ENCODE results near the gene PFKM. TPM values are rescaled to one million over a fixed set of nuclear protein-coding genes. Genes with fewer than 3 reads are reported as not detected.
"Not testable (repeated sequence)": the region's sequence is repeated elsewhere in the genome, so short reads cannot be mapped to it uniquely, and the experiment has no call there.

The PFKM gene
- total RNA-seq, 3 donors from 2014 or later = 66.0 to 79.0 (median 70.7) TPM

DNA sequence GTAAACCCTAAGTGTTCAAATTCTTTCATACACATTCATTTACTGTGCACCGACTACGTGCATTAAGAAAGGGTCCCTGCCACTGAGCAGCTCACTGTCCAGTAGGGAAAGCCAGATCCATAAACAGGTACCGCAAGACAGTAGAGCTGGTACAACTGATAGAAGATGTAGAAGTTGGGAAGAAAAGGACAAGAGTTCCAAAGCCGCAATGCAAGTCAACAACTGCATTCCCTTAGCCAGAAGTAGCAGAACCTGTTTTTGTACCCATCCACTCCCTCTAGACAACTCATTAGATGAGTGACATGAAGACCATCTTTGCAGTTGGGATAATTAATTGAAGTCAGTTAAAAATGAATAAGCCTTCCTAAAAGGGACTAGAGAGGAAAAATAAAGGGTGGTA lies 14.6 kb upstream of the PFKM start:
- ATAC-seq = no peak
- Mint-ChIP-seq H3K4me1 (ENCODE audit: low read depth) (peaks cover 47% of the 10 kb centered on the region), H3K27me3 (ENCODE audit: low read depth) (no peaks in the 10 kb centered on the region), H3K36me3 (ENCODE audit: insufficient read depth) (peaks cover 2% of the 10 kb centered on the region), H3K4me3 (peak overlapping the region; percentile 87), H3K9me3 (no peaks in the 10 kb centered on the region)
- no peak for DNase-seq

DNA sequence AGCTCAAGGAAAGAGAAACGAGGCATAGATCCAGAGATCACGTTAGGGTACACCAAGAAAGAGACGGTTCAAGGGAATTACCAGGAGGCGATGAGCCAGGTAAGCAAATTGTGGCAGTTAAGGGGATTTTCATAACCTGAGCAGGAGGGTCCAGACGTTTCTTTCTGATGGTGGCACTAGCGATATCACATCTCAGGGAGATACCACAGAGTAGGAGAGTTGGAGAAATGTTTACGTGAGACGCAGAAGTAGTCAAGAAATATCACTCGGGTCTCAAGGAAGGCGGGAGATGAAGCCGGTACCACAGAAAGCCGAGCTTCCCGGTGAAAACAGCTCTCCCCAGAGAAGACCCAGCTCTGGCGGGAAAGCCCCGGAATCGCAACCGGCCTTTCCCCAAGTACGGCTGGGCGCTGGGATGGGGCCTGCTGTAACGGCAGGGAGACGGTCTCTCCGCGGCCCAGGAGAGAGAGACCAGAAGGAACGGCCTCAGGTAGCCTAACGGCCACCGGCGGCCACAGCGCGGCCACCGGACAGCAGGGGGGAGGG lies 13.8 kb upstream of the PFKM start:
- Mint-ChIP-seq H3K4me3 (peak overlapping the region; percentile 87), H3K36me3 (ENCODE audit: insufficient read depth) (no peaks in the 10 kb centered on the region), H3K9me3 (no peaks in the 10 kb centered on the region), H3K27me3 (ENCODE audit: low read depth) (no peaks in the 10 kb centered on the region), H3K4me1 (ENCODE audit: low read depth) (peaks cover 48% of the 10 kb centered on the region)
- peak; percentile 52 to 56 for ATAC-seq
- DNase-seq = peak; percentile 40

DNA sequence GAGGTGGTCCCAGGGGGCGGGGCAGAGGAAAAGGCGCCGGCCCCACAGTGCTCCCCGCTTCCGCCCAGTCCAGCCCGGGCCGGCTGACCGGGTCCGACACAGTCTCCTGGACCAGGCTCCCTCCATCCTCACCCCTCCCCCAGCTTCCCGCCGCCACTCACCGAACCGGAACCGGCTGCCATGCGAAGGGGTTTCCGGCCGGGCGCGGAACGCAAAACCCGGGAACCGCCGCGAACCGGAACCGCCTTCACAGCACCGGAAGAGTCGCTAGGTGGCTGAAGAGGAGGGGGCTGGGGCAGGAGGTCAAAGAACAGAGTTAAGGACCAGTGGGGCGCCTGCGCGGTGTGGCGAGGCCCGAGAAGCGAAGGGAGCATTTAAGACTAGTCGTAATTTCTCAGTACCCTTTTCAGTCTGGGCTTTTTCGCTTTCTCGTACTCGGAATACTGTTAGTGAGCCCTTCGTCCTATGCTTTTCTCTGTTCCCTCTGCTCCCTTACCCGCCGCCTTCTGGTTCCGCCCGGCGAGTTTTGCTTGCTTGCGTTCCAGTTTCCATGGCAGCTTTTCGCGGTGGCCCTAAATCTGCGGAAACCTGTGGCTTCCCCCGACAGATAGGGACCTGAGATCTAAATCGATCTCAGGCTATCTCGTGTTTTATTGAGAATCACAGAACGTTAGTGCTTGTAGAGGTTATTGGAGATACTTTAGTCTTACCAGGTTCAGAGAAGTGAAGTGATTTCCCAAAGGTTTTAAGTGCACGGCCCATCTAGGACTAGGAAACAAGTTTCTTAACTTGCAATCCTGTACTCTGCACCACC lies 13.1 kb upstream of the PFKM start, which contains the start of gene SENP1:
Gene SENP1 (minus strand): TSS at position 213 of the 814 bp plus-strand sequence. CDS start 4,607 bp downstream, outside the sequence.
- ATAC-seq (peak; percentile 88), DNase-seq (peak; percentile 84)
- Mint-ChIP-seq H3K4me1 (ENCODE audit: low read depth) (peaks cover 48% of the 10 kb centered on the region), H3K36me3 (ENCODE audit: insufficient read depth) (no peaks in the 10 kb centered on the region), H3K9me3 (no peaks in the 10 kb centered on the region), H3K27me3 (ENCODE audit: low read depth) (no peaks in the 10 kb centered on the region), H3K4me3 (peak within 1 kb of the TSS; percentile 87)

DNA sequence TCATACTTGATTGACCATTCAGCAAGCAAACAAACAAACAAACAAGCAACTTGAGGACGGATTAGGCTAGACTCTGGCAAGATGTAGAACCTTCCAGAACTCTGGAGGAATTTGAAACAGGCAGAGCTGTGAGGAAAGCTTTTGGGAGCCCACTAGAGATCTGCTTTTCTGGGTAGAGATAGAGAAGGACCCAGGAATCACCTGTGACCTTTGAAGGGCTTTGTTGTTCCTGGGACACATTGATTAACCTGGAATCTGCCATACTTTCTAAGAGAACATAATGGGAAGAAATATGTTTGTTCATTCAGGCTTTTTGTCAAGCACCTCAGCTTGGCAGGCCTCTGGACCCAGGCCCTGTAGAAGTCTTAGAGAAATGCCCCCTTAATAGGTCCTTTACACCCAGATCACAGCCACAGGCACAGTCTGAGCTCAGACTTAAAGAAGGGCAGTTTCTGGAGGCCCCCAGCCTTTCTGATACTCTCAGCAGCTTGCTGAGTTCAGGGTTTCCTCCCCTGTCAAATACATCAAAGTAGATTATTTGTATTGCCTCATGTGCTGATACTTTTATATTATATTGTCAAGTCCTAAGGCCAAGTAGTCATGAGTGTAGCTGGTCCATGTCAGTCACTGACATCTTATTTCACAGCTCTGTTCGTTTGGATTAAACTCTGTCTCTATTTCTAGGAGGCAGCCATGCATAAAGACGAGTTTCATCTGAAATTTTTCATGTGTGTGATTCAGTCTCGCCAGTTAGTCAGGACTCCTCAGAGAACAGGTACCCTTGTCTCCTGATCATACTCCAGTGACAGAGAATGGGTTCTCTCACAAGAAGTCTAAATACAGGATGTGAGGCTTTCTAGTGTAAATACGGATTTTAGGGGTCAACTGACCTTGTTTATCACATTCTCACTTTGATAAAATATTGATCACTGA lies 12.2 kb upstream of the PFKM start:
- DNase-seq (no peak), ATAC-seq (no peak)
- Mint-ChIP-seq H3K4me3 (peak overlapping the region; percentile 87), H3K36me3 (ENCODE audit: insufficient read depth) (no peaks in the 10 kb centered on the region), H3K9me3 (no peaks in the 10 kb centered on the region), H3K4me1 (ENCODE audit: low read depth) (peaks cover 43% of the 10 kb centered on the region), H3K27me3 (ENCODE audit: low read depth) (no peaks in the 10 kb centered on the region)

DNA sequence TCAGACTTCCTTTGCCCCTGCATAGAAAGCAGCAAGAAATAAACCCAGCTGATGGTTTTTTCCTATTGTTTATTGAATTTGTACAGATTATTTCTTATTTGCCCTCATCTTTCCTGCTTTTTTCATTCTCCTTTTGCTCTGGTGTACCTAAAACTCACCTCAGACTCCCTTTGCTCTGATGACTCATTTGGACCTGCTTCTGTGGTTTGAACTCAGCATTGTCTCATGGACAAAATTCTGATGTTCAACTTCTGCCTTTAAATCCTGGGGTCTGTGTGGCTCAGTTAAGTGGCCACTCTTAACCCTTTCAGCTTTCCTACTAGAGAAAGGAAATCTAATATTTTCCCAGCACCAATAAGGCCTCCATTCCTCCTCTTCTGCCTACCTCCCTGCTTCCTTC lies 9.7 kb upstream of the PFKM start:
- Mint-ChIP-seq H3K4me1 (ENCODE audit: low read depth) (peaks cover 30% of the 10 kb centered on the region), H3K27me3 (ENCODE audit: low read depth) (peaks cover 1% of the 10 kb centered on the region), H3K36me3 (ENCODE audit: insufficient read depth) (no peaks in the 10 kb centered on the region), H3K9me3 (no peaks in the 10 kb centered on the region), H3K4me3 (no peak overlapping the region)
- ATAC-seq (no peak), DNase-seq (no peak)

DNA sequence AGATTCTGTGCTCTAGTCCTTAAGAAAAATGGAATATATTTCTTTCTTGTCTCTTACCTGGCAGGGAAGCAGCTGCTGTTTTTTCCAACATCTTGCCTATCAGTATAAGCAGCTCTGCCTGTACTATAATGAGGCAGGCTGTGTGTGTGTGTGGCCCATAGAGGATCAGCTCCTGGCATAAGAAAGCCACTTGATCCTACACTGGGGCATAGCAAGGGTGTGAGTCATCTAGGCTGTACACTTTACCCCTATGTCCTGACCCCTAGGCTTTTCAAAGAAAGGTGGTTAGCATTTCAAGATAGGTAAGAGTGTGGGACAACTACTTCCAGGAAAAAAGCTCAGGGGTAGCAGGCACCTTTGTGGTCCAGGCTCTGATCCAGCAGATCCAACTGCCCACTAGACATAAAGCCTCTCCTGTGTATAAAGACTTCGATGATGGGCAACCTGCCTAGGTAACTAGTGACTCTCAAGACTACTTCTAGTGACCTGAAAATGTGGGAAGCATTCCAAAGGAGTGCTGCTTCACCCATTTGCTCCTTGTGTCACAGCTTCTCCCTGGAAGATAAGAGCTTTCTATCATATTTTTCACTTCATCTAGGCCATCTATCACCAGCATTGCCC lies 8.4 kb upstream of the PFKM start:
- no peak for ATAC-seq
- Mint-ChIP-seq H3K9me3 (no peaks in the 10 kb centered on the region), H3K36me3 (ENCODE audit: insufficient read depth) (no peaks in the 10 kb centered on the region), H3K4me3 (no peak overlapping the region), H3K4me1 (ENCODE audit: low read depth) (peaks cover 25% of the 10 kb centered on the region), H3K27me3 (ENCODE audit: low read depth) (peaks cover 9% of the 10 kb centered on the region)
- no peak for DNase-seq

DNA sequence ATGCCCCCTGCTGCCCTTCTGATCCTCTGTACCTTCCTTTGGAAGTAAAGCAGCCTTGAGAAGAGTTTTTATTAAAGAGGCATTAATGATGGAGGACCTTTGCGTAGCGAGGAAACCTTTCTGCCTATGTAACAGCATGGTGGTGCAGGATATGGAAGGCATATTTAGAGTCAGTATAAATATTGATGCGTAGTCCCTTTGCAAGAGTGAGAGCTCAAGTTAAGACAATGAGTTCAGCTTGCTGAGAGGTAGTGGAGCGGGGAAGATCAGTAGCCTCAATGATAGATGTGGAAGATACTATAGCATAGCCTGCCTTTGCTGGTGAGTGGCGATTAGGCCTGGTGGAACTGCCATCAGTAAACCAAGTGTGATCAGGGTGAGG lies 7.9 kb upstream of the PFKM start:
- H3K36me3 Mint-ChIP-seq (ENCODE audit: insufficient read depth); ATAC-seq: not testable (repeated sequence)

DNA sequence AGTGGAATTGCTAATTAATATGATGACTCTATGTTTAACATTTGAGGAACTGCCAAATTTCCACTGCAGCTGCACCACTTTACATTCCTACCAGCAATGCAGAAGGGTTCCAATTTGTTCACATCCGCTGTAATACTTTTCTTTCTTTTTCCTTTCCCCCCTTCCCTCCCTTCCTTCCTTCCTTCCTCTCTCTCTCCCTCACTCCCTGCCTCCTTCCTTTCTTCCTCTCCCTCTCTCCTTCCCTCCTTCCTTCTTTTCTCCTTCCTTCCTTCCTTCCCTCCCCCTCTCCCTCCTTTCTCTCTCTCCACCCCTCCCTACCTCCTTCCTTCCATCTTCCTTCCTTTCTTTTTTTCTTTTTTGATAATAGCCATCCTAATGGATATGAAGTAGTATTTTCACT lies 3.2 kb upstream of the PFKM start:
- H3K36me3 Mint-ChIP-seq (ENCODE audit: insufficient read depth) = no peaks in the 10 kb centered on the region
- DNase-seq (no peak), ATAC-seq (no peak)
- H3K27me3 Mint-ChIP-seq (ENCODE audit: low read depth) = peaks cover 12% of the 10 kb centered on the region
- H3K4me1 Mint-ChIP-seq (ENCODE audit: low read depth) = peaks cover 19% of the 10 kb centered on the region
- H3K9me3 Mint-ChIP-seq = no peaks in the 10 kb centered on the region
- no peak overlapping the region for H3K4me3 Mint-ChIP-seq

More for the DNA sequence above, 7.9 kb upstream of the PFKM start:
- not testable (repeated sequence) for DNase-seq; H3K4me3 Mint-ChIP-seq; H3K9me3 Mint-ChIP-seq; H3K27me3 Mint-ChIP-seq (ENCODE audit: low read depth)
- peaks cover 23% of the 10 kb centered on the region for H3K4me1 Mint-ChIP-seq (ENCODE audit: low read depth)

DNA sequence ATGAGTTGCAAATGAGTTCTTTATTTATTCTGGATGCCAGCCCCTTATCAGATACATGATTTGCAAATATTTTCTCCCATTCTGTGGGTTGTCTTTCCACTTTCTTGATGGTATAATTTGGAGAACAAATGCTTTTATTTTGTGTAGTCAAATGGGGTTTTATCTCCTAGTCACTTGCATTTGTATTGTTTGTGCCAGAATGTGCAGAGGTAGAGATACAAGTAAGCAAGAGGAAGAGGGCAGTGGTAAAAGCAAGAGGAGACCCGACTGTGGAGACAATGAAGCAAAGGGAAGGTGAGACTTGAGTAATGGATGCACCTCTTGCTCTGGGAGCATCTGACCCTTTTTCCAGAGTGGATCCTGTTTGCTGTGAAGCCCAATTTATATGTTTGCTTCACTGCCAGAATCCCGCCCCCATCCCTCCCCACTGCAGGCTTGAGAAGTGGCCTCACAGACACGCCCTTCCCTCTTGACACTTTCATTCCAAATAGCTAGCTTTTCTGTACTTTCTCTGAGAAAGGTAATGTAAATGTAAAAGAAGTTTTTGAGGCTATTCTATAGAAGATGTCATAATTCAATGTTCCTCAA lies 786 bp upstream of the PFKM start:
- Mint-ChIP-seq H3K27me3 (ENCODE audit: low read depth) (peaks cover 12% of the 10 kb centered on the region), H3K4me1 (ENCODE audit: low read depth) (peaks cover 19% of the 10 kb centered on the region), H3K4me3 (peak overlapping the region; percentile 97), H3K36me3 (ENCODE audit: insufficient read depth) (peaks cover 7% of the 10 kb centered on the region), H3K9me3 (no peaks in the 10 kb centered on the region)
- DNase-seq (no peak), ATAC-seq (no peak)

DNA sequence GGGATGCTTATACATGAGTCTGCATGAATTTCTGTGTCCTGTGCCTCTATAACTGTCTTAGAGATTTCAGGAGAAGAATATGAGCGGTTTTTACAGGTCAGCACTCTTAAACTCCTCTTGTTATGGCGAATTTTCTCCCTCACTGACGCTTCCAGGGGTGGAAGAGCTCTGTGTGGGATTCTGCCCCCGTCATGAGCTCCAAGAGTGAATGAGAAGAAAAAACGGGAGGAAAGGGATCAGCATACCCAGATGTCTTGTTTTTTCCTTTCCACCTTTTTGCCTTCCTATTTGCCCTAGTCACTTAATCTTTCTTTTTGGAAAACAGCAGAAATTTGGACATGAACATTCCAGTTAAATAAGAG lies 651 bp downstream of the PFKM start:
- ATAC-seq (no peak), DNase-seq (no peak)
- H3K36me3 Mint-ChIP-seq (ENCODE audit: insufficient read depth) = peaks cover 12% of the 10 kb centered on the region
- no peaks in the 10 kb centered on the region for H3K9me3 Mint-ChIP-seq
- H3K27me3 Mint-ChIP-seq (ENCODE audit: low read depth) = peaks cover 7% of the 10 kb centered on the region
- H3K4me3 Mint-ChIP-seq = peak overlapping the region; percentile 97
- H3K4me1 Mint-ChIP-seq (ENCODE audit: low read depth) = peaks cover 19% of the 10 kb centered on the region

DNA sequence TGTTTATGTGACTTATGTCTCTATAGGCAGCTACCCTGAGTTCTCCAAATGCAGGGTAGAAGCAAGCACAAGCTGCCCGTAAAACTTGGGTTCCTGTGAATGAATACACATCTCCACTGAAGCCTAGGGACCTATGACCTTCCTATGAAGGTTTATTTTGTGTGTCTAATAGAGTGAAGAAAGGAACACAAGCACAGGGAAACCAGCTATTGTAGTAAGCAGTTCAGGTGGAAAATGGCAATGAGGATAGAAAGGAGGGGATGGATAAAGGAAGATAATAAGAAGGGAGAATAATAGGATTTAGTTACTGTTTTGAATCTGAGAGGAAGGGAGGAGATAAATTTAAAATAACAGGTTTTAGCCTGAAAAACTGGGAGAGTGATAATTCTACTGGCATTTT lies 2.4 kb downstream of the PFKM start:
- peaks cover 19% of the 10 kb centered on the region for H3K4me1 Mint-ChIP-seq (ENCODE audit: low read depth)
- ATAC-seq (no peak), DNase-seq (no peak)
- peaks cover 12% of the 10 kb centered on the region for H3K36me3 Mint-ChIP-seq (ENCODE audit: insufficient read depth)
- peaks cover 3% of the 10 kb centered on the region for H3K27me3 Mint-ChIP-seq (ENCODE audit: low read depth)
- H3K4me3 Mint-ChIP-seq = no peak overlapping the region
- no peaks in the 10 kb centered on the region for H3K9me3 Mint-ChIP-seq

DNA sequence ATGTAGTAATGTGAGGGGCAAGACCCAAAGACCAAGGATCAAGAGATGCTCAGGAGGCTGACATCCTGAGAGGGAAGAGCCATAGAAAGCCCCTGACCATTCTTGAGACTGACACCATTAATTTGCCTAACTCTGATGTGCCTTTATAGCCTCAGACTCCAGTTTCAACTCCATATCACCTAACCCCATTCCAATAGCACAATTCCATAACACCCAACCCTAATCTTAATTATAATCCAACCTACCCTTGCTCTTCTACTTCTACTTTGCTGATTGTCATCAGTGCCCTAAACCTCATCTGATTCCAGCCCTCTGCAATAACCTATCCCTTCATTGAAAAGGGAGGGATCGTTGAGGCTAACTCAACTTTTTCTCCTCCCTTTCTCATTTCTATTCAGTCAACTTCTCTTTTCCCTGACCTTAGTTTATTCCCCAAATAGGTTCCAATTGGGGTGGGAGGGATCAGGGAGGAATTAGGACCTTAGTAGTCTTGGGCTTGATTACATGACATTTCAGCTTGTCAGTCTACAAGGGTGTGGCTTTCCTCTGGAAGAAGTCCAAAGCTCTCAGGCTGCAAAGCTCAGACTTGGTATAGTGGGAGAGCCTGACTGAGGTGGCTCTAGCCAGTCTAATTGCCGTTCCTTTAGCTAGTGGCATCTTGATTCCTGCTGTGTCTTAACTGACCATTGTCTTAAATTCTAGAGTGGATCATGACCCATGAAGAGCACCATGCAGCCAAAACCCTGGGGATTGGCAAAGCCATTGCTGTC lies 3.1 kb downstream of the PFKM start:
- Mint-ChIP-seq H3K4me1 (ENCODE audit: low read depth) (peaks cover 19% of the 10 kb centered on the region), H3K27me3 (ENCODE audit: low read depth) (no peaks in the 10 kb centered on the region), H3K36me3 (ENCODE audit: insufficient read depth) (peaks cover 13% of the 10 kb centered on the region), H3K4me3 (no peak overlapping the region), H3K9me3 (no peaks in the 10 kb centered on the region)
- no peak for ATAC-seq
- no peak for DNase-seq

DNA sequence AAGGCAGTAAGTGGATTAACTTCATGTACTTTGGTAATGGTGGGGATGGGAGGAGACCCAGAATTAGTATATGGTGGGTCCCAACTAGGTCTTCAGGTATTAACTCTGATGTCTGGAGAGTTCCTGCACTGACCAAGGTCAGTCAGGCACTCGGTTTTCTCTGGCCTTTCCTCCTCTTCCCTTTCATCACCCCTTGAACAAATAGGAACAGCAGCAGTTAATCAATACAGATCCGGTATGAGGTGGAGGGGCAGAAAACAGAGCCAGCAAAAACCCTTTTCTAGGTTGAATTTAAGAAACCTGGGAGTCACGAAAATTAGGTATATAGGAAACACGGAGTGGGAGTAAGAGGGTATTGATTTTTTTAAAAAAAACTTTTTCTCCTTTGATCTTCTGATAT lies 4.0 kb downstream of the PFKM start:
- ATAC-seq = no peak
- DNase-seq = no peak
- H3K27me3 Mint-ChIP-seq (ENCODE audit: low read depth) = no peaks in the 10 kb centered on the region
- H3K9me3 Mint-ChIP-seq = no peaks in the 10 kb centered on the region
- H3K4me1 Mint-ChIP-seq (ENCODE audit: low read depth) = peaks cover 19% of the 10 kb centered on the region
- peaks cover 17% of the 10 kb centered on the region for H3K36me3 Mint-ChIP-seq (ENCODE audit: insufficient read depth)
- no peak overlapping the region for H3K4me3 Mint-ChIP-seq
